AG04450 (cell line): ENCODE data around the gene APOBEC3B. TPM values are rescaled to one million over a fixed set of nuclear protein-coding genes. Genes with fewer than 3 reads are reported as not detected.
"Not testable (repeated sequence)": the region's sequence is repeated elsewhere in the genome, so short reads cannot be mapped to it uniquely, and the experiment has no call there.

Experiments
- CTCF ChIA-PET: fragments of 300-600, 350-600 bp; formaldehyde crosslinking; extraction: SDS; loops from one replicate; lab custom pipeline; 2022; ENCODE audit warnings: antibody characterized with exemption, inconsistent platforms; lab: Charles Lee
- POLR2A ChIA-PET: fragments of 350-600 bp; formaldehyde crosslinking; extraction: SDS; loops from one replicate; lab custom pipeline; 2021; ENCODE audit warnings: antibody characterized with exemption, inconsistent platforms; lab: Yijun Ruan, JAX
- DNase-seq: peaks from one replicate; pipeline ENCODE4 v3.0.0-alpha.2; 2011; ENCODE audit warnings: low read depth, low spot score
- H3K27ac ChIP-seq: one replicate; pipeline ENCODE4 v1.5.1; 2012; ENCODE audit warnings: low read depth, low read length, control low read depth
- H3K27me3 ChIP-seq: one replicate; pipeline ENCODE4 v1.6.0; 2012; ENCODE audit warnings: low read length; ENCODE audit not compliant: control insufficient read depth, insufficient read depth
- H3K4me3 ChIP-seq: 2 replicates; pipeline ENCODE4 v1.5.1; 2011; ENCODE audit warnings: mild to moderate bottlenecking, low read depth, low read length, control low read depth
- H3K9me3 ChIP-seq: 2 replicates; pipeline ENCODE4 v1.5.1; 2012; ENCODE audit warnings: low read length; ENCODE audit not compliant: control insufficient read depth, insufficient read depth
- polyA plus RNA-seq: library from polyadenylated mRNA; depleted of rRNA; stranded (reverse); fragments of >200 nt; gene quantifications from 2 replicates; pipeline ENCODE4 v1.2.3, GENCODE V29; 2011; rRNA removed
- TF ChIP-seq, protein P1 (sequence below): IDR thresholded peaks from 2 replicates; pipeline ENCODE4 v1.5.1; 2011; ENCODE audit warnings: low read depth, low read length, control low read depth, inconsistent platforms

APOBEC3B gene
- polyA plus RNA-seq, 1 experiment = 12.5 TPM

GRCh38 chr22:39039306-39040126 lies 57.4 kb downstream of the APOBEC3B start:
- ChIA-PET POLR2A (no interaction called here), CTCF (no interaction called here)
- Histone ChIP-seq H3K27ac (no peak overlapping the region), H3K27me3 (no peaks in the 10 kb centered on the region), H3K9me3 (no peaks in the 10 kb centered on the region), H3K4me3 (peak overlapping the region; percentile 29; the same call in 1 of the 2 replicates)
- DNase-seq = no peak
- TF ChIP-seq, protein P1, sequence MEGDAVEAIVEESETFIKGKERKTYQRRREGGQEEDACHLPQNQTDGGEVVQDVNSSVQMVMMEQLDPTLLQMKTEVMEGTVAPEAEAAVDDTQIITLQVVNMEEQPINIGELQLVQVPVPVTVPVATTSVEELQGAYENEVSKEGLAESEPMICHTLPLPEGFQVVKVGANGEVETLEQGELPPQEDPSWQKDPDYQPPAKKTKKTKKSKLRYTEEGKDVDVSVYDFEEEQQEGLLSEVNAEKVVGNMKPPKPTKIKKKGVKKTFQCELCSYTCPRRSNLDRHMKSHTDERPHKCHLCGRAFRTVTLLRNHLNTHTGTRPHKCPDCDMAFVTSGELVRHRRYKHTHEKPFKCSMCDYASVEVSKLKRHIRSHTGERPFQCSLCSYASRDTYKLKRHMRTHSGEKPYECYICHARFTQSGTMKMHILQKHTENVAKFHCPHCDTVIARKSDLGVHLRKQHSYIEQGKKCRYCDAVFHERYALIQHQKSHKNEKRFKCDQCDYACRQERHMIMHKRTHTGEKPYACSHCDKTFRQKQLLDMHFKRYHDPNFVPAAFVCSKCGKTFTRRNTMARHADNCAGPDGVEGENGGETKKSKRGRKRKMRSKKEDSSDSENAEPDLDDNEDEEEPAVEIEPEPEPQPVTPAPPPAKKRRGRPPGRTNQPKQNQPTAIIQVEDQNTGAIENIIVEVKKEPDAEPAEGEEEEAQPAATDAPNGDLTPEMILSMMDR = no peak

DNA sequence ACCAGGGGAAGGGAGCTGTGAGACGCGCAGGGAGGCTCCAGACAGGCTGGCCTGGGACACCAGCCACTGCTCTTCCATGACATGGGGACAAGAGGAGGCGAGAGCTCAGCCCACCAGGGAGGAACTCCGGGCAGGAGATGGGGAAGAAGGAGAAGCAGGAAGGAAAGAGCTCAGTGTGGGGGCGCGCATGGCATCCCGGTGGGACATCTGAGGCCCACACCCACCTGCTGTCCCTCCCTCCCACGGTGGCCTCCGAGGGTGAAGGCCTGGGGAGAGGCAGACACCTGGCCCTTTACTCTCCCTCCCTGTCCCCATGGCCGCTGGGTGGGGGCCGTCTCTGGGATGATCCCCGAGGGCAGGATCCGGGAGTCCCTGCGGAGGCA lies 58.0 kb downstream of the APOBEC3B start:
- DNase-seq, H3K27me3 ChIP-seq, H3K9me3 ChIP-seq, H3K27ac ChIP-seq, CTCF ChIA-PET, POLR2A ChIA-PET: not testable (repeated sequence)
- H3K4me3 ChIP-seq = peak overlapping the region; percentile 29

GRCh38 chr22:39040538-39041296 lies 58.6 kb downstream of the APOBEC3B start, which contains the start of gene APOBEC3F:
TSS of gene APOBEC3F (plus strand) at chr22:39040864. CDS start at chr22:39040961, 97 bp downstream.
- H3K27me3 ChIP-seq, POLR2A ChIA-PET, CTCF ChIA-PET, H3K9me3 ChIP-seq, DNase-seq: not testable (repeated sequence)
- Histone ChIP-seq H3K27ac (peak within 1 kb of the TSS; percentile 68), H3K4me3 (peak within 1 kb of the TSS; percentile 71)

DNA sequence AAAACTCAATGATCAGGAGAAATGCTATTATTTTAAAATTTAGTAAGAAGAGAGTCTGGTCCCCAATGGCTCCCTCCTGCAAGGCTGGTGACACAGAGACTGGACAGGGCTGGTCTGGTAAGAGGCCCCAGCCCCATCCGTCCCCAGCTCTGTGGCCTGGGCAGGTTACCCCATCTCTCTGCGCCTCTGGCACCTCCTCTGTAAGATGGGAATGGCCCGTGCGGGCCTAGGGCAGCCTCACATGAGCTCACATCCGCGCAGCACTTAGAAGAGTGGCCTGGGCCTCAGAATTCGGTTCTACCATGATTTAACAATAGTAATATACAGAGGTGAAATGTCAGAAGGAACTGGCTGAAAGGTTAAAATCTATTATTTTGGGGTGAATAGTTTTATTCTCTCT lies 59.8 kb downstream of the APOBEC3B start:
- H3K27ac ChIP-seq = no peak overlapping the region
- CTCF ChIA-PET = no interaction called here
- no peaks in the 10 kb centered on the region for H3K9me3 ChIP-seq
- POLR2A ChIA-PET = no interaction called here
- TF ChIP-seq, protein P1 = no peak
- DNase-seq = no peak
- H3K4me3 ChIP-seq = no peak overlapping the region
- H3K27me3 ChIP-seq = no peaks in the 10 kb centered on the region

Other genes starting within 250 kb of the APOBEC3B start
- 24.5 and 33.2 TPM in 2 replicates for gene SUN2, start 226.3 kb upstream of the APOBEC3B start, polyA plus RNA-seq
- gene DNAL4, start 188.2 kb upstream of the APOBEC3B start, polyA plus RNA-seq = 12.6 and 15.5 TPM in 2 replicates
- 1.7 and 2.3 TPM in 2 replicates for gene NPTXR, start 138.3 kb upstream of the APOBEC3B start, polyA plus RNA-seq
- 14.7 and 19.8 TPM in 2 replicates for gene CBX6, start 110.1 kb upstream of the APOBEC3B start, polyA plus RNA-seq
- gene APOBEC3A, start 24.7 kb upstream of the APOBEC3B start, polyA plus RNA-seq = not detected in 2 replicates
- 35.5 and 41.3 TPM in 2 replicates for gene APOBEC3C, start 31.9 kb downstream of the APOBEC3B start, polyA plus RNA-seq
- gene APOBEC3D, start 38.8 kb downstream of the APOBEC3B start, polyA plus RNA-seq = 0.73 and 1.4 TPM in 2 replicates
- gene APOBEC3F, start 58.5 kb downstream of the APOBEC3B start, polyA plus RNA-seq = 7.9 and 9.8 TPM in 2 replicates
- gene APOBEC3G, start 94.9 kb downstream of the APOBEC3B start, polyA plus RNA-seq = 11.0 and 12.2 TPM in 2 replicates
- gene APOBEC3H, start 114.9 kb downstream of the APOBEC3B start, polyA plus RNA-seq = 0.11 and 0.42 TPM in 2 replicates
- 2.2 and 2.6 TPM in 2 replicates for gene CBX7, start 170.3 kb downstream of the APOBEC3B start, polyA plus RNA-seq